Measurements from ENCODE around the gene CHST14. TPM values are rescaled to one million over a fixed set of nuclear protein-coding genes. Genes with fewer than 3 reads are reported as not detected.
A peak's percentile ranks its signal among the peaks of the same experiment; 100 is the strongest.

The CHST14 gene
- total RNA-seq, 2 donors from 2014 or later, result 14.9 to 22.3 TPM

- no peaks in the 10 kb centered on the region for H3K36me3 ChIP-seq
- no peaks in the 10 kb centered on the region for H3K27me3 ChIP-seq (replicated peaks; ENCODE audit: insufficient read depth)
- TF ChIP-seq CTCF (IDR thresholded peaks at IDR 0.05) (no peak), POLR2AphosphoS5 (IDR thresholded peaks at IDR 0.05) (peak; percentile 63), POLR2A (IDR thresholded peaks at IDR 0.05) (no peak)
- no peak overlapping the region for H3K4me3 ChIP-seq
- H3K9me3 ChIP-seq, result no peaks in the 10 kb centered on the region
- WGBS, result 17% methylated on average over 9 of the region's 9 CpGs
- intact Hi-C loops (cut with DNase I), result no loop called here
- H3K4me1 ChIP-seq (replicated peaks), result peaks cover 7% of the 10 kb centered on the region
- peak; percentile 31 for DNase-seq (ENCODE audit: low spot score)
- H3K27ac ChIP-seq, result no peak overlapping the region
These were observed 25.3 kb upstream of the CHST14 start for GRCh38 chr15:40445421-40445922.

- H3K27me3 ChIP-seq (replicated peaks; ENCODE audit: insufficient read depth), result no peaks in the 10 kb centered on the region
- 63% methylated on average over 3 of the region's 3 CpGs for WGBS
- TF ChIP-seq CTCF (IDR thresholded peaks at IDR 0.05) (no peak), POLR2AphosphoS5 (IDR thresholded peaks at IDR 0.05) (no peak), POLR2A (IDR thresholded peaks at IDR 0.05) (no peak)
- no peaks in the 10 kb centered on the region for H3K36me3 ChIP-seq
- H3K4me1 ChIP-seq (replicated peaks), result peaks cover 7% of the 10 kb centered on the region
- H3K27ac ChIP-seq, result no peak overlapping the region
- DNase-seq (ENCODE audit: low spot score), result no peak
- intact Hi-C loops (cut with DNase I), result no loop called here
- no peak overlapping the region for H3K4me3 ChIP-seq
- H3K9me3 ChIP-seq, result no peaks in the 10 kb centered on the region
These were observed 24.6 kb upstream of the CHST14 start for GRCh38 chr15:40446144-40446543.

- no peaks in the 10 kb centered on the region for H3K27me3 ChIP-seq (replicated peaks; ENCODE audit: insufficient read depth)
- H3K36me3 ChIP-seq, result no peaks in the 10 kb centered on the region
- no peaks in the 10 kb centered on the region for H3K9me3 ChIP-seq
- 88% methylated on average over 4 of the region's 4 CpGs for WGBS
- peaks cover 7% of the 10 kb centered on the region for H3K4me1 ChIP-seq (replicated peaks)
- intact Hi-C loops (cut with DNase I), result no loop called here
- no peak overlapping the region for H3K27ac ChIP-seq
- no peak for DNase-seq (ENCODE audit: low spot score)
- H3K4me3 ChIP-seq, result no peak overlapping the region
- TF ChIP-seq POLR2A (IDR thresholded peaks at IDR 0.05) (no peak), POLR2AphosphoS5 (IDR thresholded peaks at IDR 0.05) (no peak), CTCF (IDR thresholded peaks at IDR 0.05) (no peak)
These were observed 22.4 kb upstream of the CHST14 start for GRCh38 chr15:40448354-40448753.

GRCh38 chr15:40449275-40449674 lies 21.5 kb upstream of the CHST14 start:
- no peaks in the 10 kb centered on the region for H3K36me3 ChIP-seq
- H3K9me3 ChIP-seq, result no peaks in the 10 kb centered on the region
- intact Hi-C loops (cut with DNase I), result no loop called here
- no peak overlapping the region for H3K4me3 ChIP-seq
- no peak for DNase-seq (ENCODE audit: low spot score)
- no peak overlapping the region for H3K27ac ChIP-seq
- peaks cover 7% of the 10 kb centered on the region for H3K4me1 ChIP-seq (replicated peaks)
- TF ChIP-seq CTCF (IDR thresholded peaks at IDR 0.05) (no peak), POLR2A (IDR thresholded peaks at IDR 0.05) (no peak), POLR2AphosphoS5 (IDR thresholded peaks at IDR 0.05) (no peak)
- H3K27me3 ChIP-seq (replicated peaks; ENCODE audit: insufficient read depth), result no peaks in the 10 kb centered on the region

GRCh38 chr15:40450047-40450446 lies 20.7 kb upstream of the CHST14 start:
- TF ChIP-seq POLR2A (IDR thresholded peaks at IDR 0.05) (no peak), CTCF (IDR thresholded peaks at IDR 0.05) (no peak), POLR2AphosphoS5 (IDR thresholded peaks at IDR 0.05) (no peak)
- no peak overlapping the region for H3K4me3 ChIP-seq
- intact Hi-C loops (cut with DNase I), result no loop called here
- no peaks in the 10 kb centered on the region for H3K27me3 ChIP-seq (replicated peaks; ENCODE audit: insufficient read depth)
- WGBS, result 68% methylated on average over 2 of the region's 2 CpGs
- no peak for DNase-seq (ENCODE audit: low spot score)
- H3K36me3 ChIP-seq, result no peaks in the 10 kb centered on the region
- H3K4me1 ChIP-seq (replicated peaks), result peaks cover 7% of the 10 kb centered on the region
- H3K9me3 ChIP-seq, result no peaks in the 10 kb centered on the region
- H3K27ac ChIP-seq, result no peak overlapping the region
